Renal pelvis (tissue), 4 donors: ENCODE results near the gene SORCS2. TPM values are rescaled to one million over a fixed set of nuclear protein-coding genes. Genes with fewer than 3 reads are reported as not detected.

Experiments used
- DNase-seq: peaks from one replicate; pipeline ENCODE4 v3.0.0-alpha.2; 2013
- polyA plus RNA-seq, 3 donors: library from polyadenylated mRNA; unstranded; fragments of 120-200 nt; gene quantifications; one replicate each; pipeline ENCODE4 v1.2.1, GENCODE V29; 2013; ENCODE audit not compliant: insufficient read length in 3 of 3

Gene SORCS2
- polyA plus RNA-seq, 3 donors: 5.2 to 11.7 (median 11.1) TPM

- DNase-seq: no peak
These were observed 6.8 kb upstream of the SORCS2 start for GRCh38 chr4:7185487-7186030.

- DNase-seq: no peak
These were observed 6.3 kb upstream of the SORCS2 start for GRCh38 chr4:7186031-7186430.

- DNase-seq: no peak
These were observed 5.7 kb upstream of the SORCS2 start for GRCh38 chr4:7186516-7187167.

- DNase-seq: no peak
These were observed 5.2 kb upstream of the SORCS2 start for GRCh38 chr4:7187168-7187535.

- no peak for DNase-seq
These were observed 4.6 kb upstream of the SORCS2 start for GRCh38 chr4:7187691-7188090.

- DNase-seq: no peak
These were observed 3.3 kb upstream of the SORCS2 start for GRCh38 chr4:7189066-7189465.

- no peak for DNase-seq
These were observed 2.7 kb upstream of the SORCS2 start for GRCh38 chr4:7189475-7190277.

- DNase-seq: no peak
These were observed 2.1 kb upstream of the SORCS2 start for GRCh38 chr4:7190278-7190594.

GRCh38 chr4:7190691-7191545 lies 1.4 kb upstream of the SORCS2 start:
- DNase-seq: no peak

- no peak for DNase-seq
These were observed 639 bp upstream of the SORCS2 start for GRCh38 chr4:7191546-7192251.

- no peak for DNase-seq
These were observed 956 bp downstream of the SORCS2 start for GRCh38 chr4:7193030-7193958.

GRCh38 chr4:7194251-7195140 lies 2.2 kb downstream of the SORCS2 start:
- no peak for DNase-seq

GRCh38 chr4:7195141-7195515 lies 2.8 kb downstream of the SORCS2 start:
- no peak for DNase-seq

GRCh38 chr4:7195546-7196287 lies 3.4 kb downstream of the SORCS2 start:
- no peak for DNase-seq

GRCh38 chr4:7196288-7196651 lies 3.9 kb downstream of the SORCS2 start:
- no peak for DNase-seq

GRCh38 chr4:7196736-7197135 lies 4.4 kb downstream of the SORCS2 start:
- DNase-seq: no peak

- no peak for DNase-seq
These were observed 5.6 kb downstream of the SORCS2 start for GRCh38 chr4:7197910-7198309.

- DNase-seq: no peak
These were observed 6.2 kb downstream of the SORCS2 start for GRCh38 chr4:7198440-7199128.
